Sigmoid colon (tissue), 4 donors: ENCODE measurements around the gene AMER3.

Source experiments
- CTCF ChIP-seq, 4 experiments: fragments of 450-650 bp in 3 of 4; fragments of 200-600 bp in 1 of 4; IDR thresholded peaks; one replicate each; pipeline ENCODE4 v1.5.1; 2016 to 2019; ENCODE audit warnings: antibody characterized with exemption in 4 of 4, mild to moderate bottlenecking in 3 of 4, moderate library complexity in 2 of 4
- EP300 ChIP-seq, 4 donors: sonication (generic); formaldehyde crosslinking; IDR thresholded peaks; one replicate each; pipeline ENCODE4 v1.6.1; 2017; ENCODE audit warnings: antibody characterized with exemption in 4 of 4
- POLR2A ChIP-seq, 2 donors: fragments of 450-650 bp; IDR thresholded peaks; one replicate each; pipeline ENCODE4 v1.6.1; 2016; ENCODE audit warnings: antibody characterized with exemption in 2 of 2, mild to moderate bottlenecking in 2 of 2, moderate library complexity in 2 of 2
- POLR2AphosphoS5 ChIP-seq, 4 donors: sonication (generic); formaldehyde crosslinking; IDR thresholded peaks; one replicate each; pipeline ENCODE4 v1.6.1; 2017; ENCODE audit warnings: antibody characterized with exemption in 4 of 4

- no peak for TF ChIP-seq CTCF (IDR thresholded peaks at IDR 0.05)
- TF ChIP-seq POLR2AphosphoS5 (IDR thresholded peaks at IDR 0.05) = no peak
- no peak for TF ChIP-seq POLR2A (IDR thresholded peaks at IDR 0.05)
- TF ChIP-seq EP300 (IDR thresholded peaks at IDR 0.05) = no peak
Observed at GRCh38 chr2:130776550-130776949, 21.2 kb downstream of the AMER3 start.
